Vagina (tissue), 2 donors: ENCODE measurements around the gene ZBTB16. TPM values are rescaled to one million over a fixed set of nuclear protein-coding genes. Genes with fewer than 3 reads are reported as not detected.

Experiments used
- DNase-seq, 2 donors: peaks; one replicate each; pipeline ENCODE4 v3.0.0-alpha.2; 2017; ENCODE audit errors: extremely low spot score in 2 of 2
- H3K27ac ChIP-seq: fragments of 200-600 bp; sonication (generic); one replicate; pipeline ENCODE4 v1.5.1; 2019
- H3K27me3 ChIP-seq: fragments of 200-600 bp; sonication (generic); one replicate; pipeline ENCODE4 v1.5.1; 2019
- H3K36me3 ChIP-seq, 2 donors: fragments of 200-600 bp; sonication (generic); one replicate each; pipeline ENCODE4 v1.5.1; 2017 to 2019
- H3K4me1 ChIP-seq: fragments of 200-600 bp; sonication (generic); one replicate; pipeline ENCODE4 v1.5.1; 2019
- H3K4me3 ChIP-seq, 2 donors: fragments of 200-600 bp; sonication (generic); 1 replicate in 1 of 2; 2 replicates in 1 of 2; pipeline ENCODE4 v1.5.1; 2016 to 2019
- H3K9me3 ChIP-seq: fragments of 200-600 bp; sonication (generic); one replicate; pipeline ENCODE4 v1.5.1; 2019
- CTCF ChIP-seq, 3 experiments: fragments of 450-650 bp in 2 of 3; fragments of 200-600 bp in 1 of 3; sonication (generic) in 1 of 3; IDR thresholded peaks; one replicate each; pipeline ENCODE4 v1.5.1; 2017 to 2019; ENCODE audit warnings: antibody characterized with exemption in 3 of 3, mild to moderate bottlenecking in 2 of 3, moderate library complexity in 2 of 3
- POLR2A ChIP-seq, 2 donors: fragments of 450-650 bp; IDR thresholded peaks; one replicate each; pipeline ENCODE4 v1.6.1; 2017; ENCODE audit warnings: antibody characterized with exemption in 2 of 2, mild to moderate bottlenecking in 2 of 2, moderate library complexity in 2 of 2
- POLR2AphosphoS5 ChIP-seq, 2 donors: sonication (generic); formaldehyde crosslinking; IDR thresholded peaks; one replicate each; pipeline ENCODE4 v1.9.0; 2017; ENCODE audit warnings: antibody characterized with exemption in 2 of 2, mild to moderate bottlenecking in 2 of 2, low read depth in 1 of 2; ENCODE audit not compliant: insufficient read depth in 1 of 2
- intact Hi-C: fragments of 100-400 bp; cut with DNase I; formaldehyde crosslinking; loops from one replicate; pipeline ENCODE4 v1.15.1; 2023
- total RNA-seq: library from RNA; depleted of rRNA; stranded (reverse); fragments of >200 nt; gene quantifications from one replicate; pipeline ENCODE4 v1.2.3, GENCODE V29; 2016

ZBTB16 gene
- total RNA-seq, 1 donor from 2014 or later: 243 TPM

- no peak for DNase-seq
- peaks cover 0 to 37% of the 10 kb centered on the region in 2 donors for H3K36me3 ChIP-seq
- peaks cover 68% of the 10 kb centered on the region for H3K4me1 ChIP-seq
- TF ChIP-seq POLR2A (IDR thresholded peaks at IDR 0.05) (no peak), CTCF (IDR thresholded peaks at IDR 0.05) (no peak), POLR2AphosphoS5 (IDR thresholded peaks at IDR 0.05; ENCODE audit: insufficient read depth in 1 of 2, low read depth in 1 of 2) (no peak)
- intact Hi-C loops: no loop called here
- H3K4me3 ChIP-seq: no peak overlapping the region
- H3K9me3 ChIP-seq: no peaks in the 10 kb centered on the region
- no peaks in the 10 kb centered on the region for H3K27me3 ChIP-seq
- no peak overlapping the region for H3K27ac ChIP-seq
These were observed 64.3 kb downstream of the ZBTB16 start for GRCh38 chr11:114123692-114124330.

GRCh38 chr11:114124601-114125144, 65.2 kb downstream of the ZBTB16 start:
- no peak for DNase-seq
- Histone ChIP-seq H3K27ac (no peak overlapping the region), H3K9me3 (no peaks in the 10 kb centered on the region), H3K4me3 (no peak overlapping the region), H3K4me1 (peaks cover 76% of the 10 kb centered on the region), H3K27me3 (no peaks in the 10 kb centered on the region), H3K36me3 (peaks cover 0 to 37% of the 10 kb centered on the region in 2 donors)
- intact Hi-C loops: no loop called here
- TF ChIP-seq POLR2AphosphoS5 (IDR thresholded peaks at IDR 0.05; ENCODE audit: insufficient read depth in 1 of 2, low read depth in 1 of 2) (no peak), CTCF (IDR thresholded peaks at IDR 0.05) (no peak), POLR2A (IDR thresholded peaks at IDR 0.05) (no peak)

- intact Hi-C loops: no loop called here
- Histone ChIP-seq H3K27ac (no peak overlapping the region), H3K36me3 (peaks cover 0 to 37% of the 10 kb centered on the region in 2 donors), H3K4me1 (peaks cover 78% of the 10 kb centered on the region), H3K27me3 (no peaks in the 10 kb centered on the region), H3K4me3 (no peak overlapping the region), H3K9me3 (no peaks in the 10 kb centered on the region)
- TF ChIP-seq POLR2A (IDR thresholded peaks at IDR 0.05) (no peak), POLR2AphosphoS5 (IDR thresholded peaks at IDR 0.05; ENCODE audit: insufficient read depth in 1 of 2, low read depth in 1 of 2) (no peak), CTCF (IDR thresholded peaks at IDR 0.05) (no peak)
- no peak for DNase-seq
These were observed 66.0 kb downstream of the ZBTB16 start for GRCh38 chr11:114125531-114125930.

- TF ChIP-seq CTCF (IDR thresholded peaks at IDR 0.05): no peak
- TF ChIP-seq POLR2A (IDR thresholded peaks at IDR 0.05): no peak
- TF ChIP-seq POLR2AphosphoS5 (IDR thresholded peaks at IDR 0.05; ENCODE audit: insufficient read depth in 1 of 2, low read depth in 1 of 2): no peak
- intact Hi-C loops: no loop called here
- H3K36me3 ChIP-seq: peaks cover 0 to 37% of the 10 kb centered on the region in 2 donors
- no peak for DNase-seq
- H3K9me3 ChIP-seq: no peaks in the 10 kb centered on the region
- peaks cover 78% of the 10 kb centered on the region for H3K4me1 ChIP-seq
- H3K27ac ChIP-seq: no peak overlapping the region
- no peaks in the 10 kb centered on the region for H3K27me3 ChIP-seq
- H3K4me3 ChIP-seq: no peak overlapping the region
These were observed 66.4 kb downstream of the ZBTB16 start for GRCh38 chr11:114125959-114126358.

- Histone ChIP-seq H3K27me3 (no peaks in the 10 kb centered on the region), H3K9me3 (no peaks in the 10 kb centered on the region), H3K4me1 (peaks cover 78% of the 10 kb centered on the region), H3K4me3 (no peak overlapping the region), H3K36me3 (peaks cover 0 to 37% of the 10 kb centered on the region in 2 donors), H3K27ac (no peak overlapping the region)
- DNase-seq: no peak
- TF ChIP-seq POLR2AphosphoS5 (IDR thresholded peaks at IDR 0.05; ENCODE audit: insufficient read depth in 1 of 2, low read depth in 1 of 2) (no peak), POLR2A (IDR thresholded peaks at IDR 0.05) (no peak), CTCF (IDR thresholded peaks at IDR 0.05) (no peak)
- intact Hi-C loops: no loop called here
These were observed 68.9 kb downstream of the ZBTB16 start for GRCh38 chr11:114128399-114128798.
